H1 (cell line): ENCODE results near the gene ENTPD2. TPM values are rescaled to one million over a fixed set of nuclear protein-coding genes. Genes with fewer than 3 reads are reported as not detected.

Source experiments
- ASH2L ChIP-seq: fragments of 200-600, 300-600 bp; sonication (generic); IDR thresholded peaks from one replicate; pipeline ENCODE4 v1.7.1; 2017; ENCODE audit warnings: low read length
- EGR1 ChIP-seq: IDR thresholded peaks from 2 replicates; pipeline ENCODE4 v1.6.1; 2011; ENCODE audit warnings: low read depth, low read length, borderline replicate concordance
- RAD21 ChIP-seq, 2 experiments: IDR thresholded peaks in 1 of 2; conservative IDR thresholded peaks in 1 of 2; 2 replicates each; pipeline ENCODE4 v1.6.1; 2011; ENCODE audit warnings: low read depth in 2 of 2, low read length in 2 of 2, improper control_type of control experiment in 1 of 2, inconsistent platforms in 1 of 2, mild to moderate bottlenecking in 1 of 2, moderate library complexity in 1 of 2
- SAP30 ChIP-seq: fragments of 300-600 bp; sonication (generic); IDR thresholded peaks from 2 replicates; pipeline ENCODE4 v1.7.1; 2012; ENCODE audit warnings: low read length, moderate library complexity, mild to moderate bottlenecking, inconsistent platforms; ENCODE audit not compliant: insufficient read depth, insufficient replicate concordance
- TAF7 ChIP-seq: optimal IDR thresholded peaks from 2 replicates; pipeline ENCODE3; 2011; ENCODE audit warnings: low read depth, mild to moderate bottlenecking, inconsistent platforms, low read length, moderate library complexity, borderline replicate concordance
- polyA plus RNA-seq, 7 experiments: library from polyadenylated mRNA; depleted of rRNA in 3 of 7; stranded (reverse) in 5 of 7; unstranded in 2 of 7; fragments of >200 nt in 5 of 7; fragments of 200-250 nt in 2 of 7; gene quantifications; 1 replicate in 5 of 7; 2 replicates in 1 of 7; 4 replicates in 1 of 7; pipeline versions ENCODE4 v1.2.1 to v1.2.3, GENCODE V29; 2011 to 2013; ENCODE audit warnings: missing spikeins in 2 of 7, mixed read lengths in 2 of 7
- total RNA-seq: library from RNA; stranded (reverse); fragmentation: NEBNext Ultra II Directional; extraction: Animal tissue kit (Norgen Biotek cat#: 25700); gene quantifications from 2 replicates; pipeline ENCODE4 v1.2.1, GENCODE V29; 2021

Gene ENTPD2
- total and polyA plus RNA-seq, 2 of the 8 experiments (the other 6 are each of a cell fraction or from before 2014, with no cell fraction given): 0.65 to 3.8 TPM

GRCh38 chr9:137028263-137029057 lies 25.4 kb downstream of the ENTPD2 start (continued):
- TF ChIP-seq SAP30 (no peak), EGR1 (peak; percentile 60; the same call in 1 of the 2 replicates), RAD21 (IDR thresholded peaks at IDR 0.05 in 1 of 2, conservative IDR thresholded peaks at IDR 0.05 in 1 of 2; ENCODE audit: low read depth in 2 of 2, low read length in 2 of 2) (peak; percentile 8 to 21; a peak in 2 of 4 replicates), TAF7 (no peak), ASH2L (peak; percentile 61)
